SK-N-MC (cell line): ENCODE results near the gene TXNRD2.

Experiments used
- EZH2 ChIP-seq: fragments of 200-600 bp; sonication (generic); IDR thresholded peaks from one replicate; pipeline ENCODE4 v1.6.1; 2017; ENCODE audit warnings: antibody characterized with exemption
- FOXP2 ChIP-seq: optimal IDR thresholded peaks from 2 replicates; pipeline ENCODE3; 2011; ENCODE audit warnings: mild to moderate bottlenecking, moderate library complexity; ENCODE audit not compliant: insufficient read depth; ENCODE audit errors: extremely low read length, control extremely low read depth
- POLR2AphosphoS5 ChIP-seq: IDR thresholded peaks from 2 replicates; pipeline ENCODE4 v1.6.1; 2012; ENCODE audit warnings: mild to moderate bottlenecking, low read depth, low read length, borderline replicate concordance

DNA sequence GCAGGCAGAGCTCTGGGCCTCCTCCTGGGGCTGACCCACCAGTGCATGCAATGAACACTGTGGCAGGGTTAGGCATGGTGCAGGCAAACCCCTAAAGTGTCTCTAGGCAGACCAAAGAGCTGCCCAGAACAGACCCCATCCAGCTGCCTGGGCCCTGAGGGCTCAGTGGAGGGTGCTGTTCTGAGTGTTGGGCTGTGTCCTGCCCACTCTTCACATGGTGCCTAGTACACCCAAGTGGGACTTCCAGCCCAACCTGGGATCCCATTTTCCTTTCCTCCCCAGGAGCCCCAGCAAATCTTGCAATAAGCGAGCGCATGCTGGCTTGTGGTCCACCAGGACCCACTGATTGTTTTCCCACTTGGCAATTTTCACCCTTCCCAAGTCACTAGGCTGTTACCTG, 48.6 kb upstream of the TXNRD2 start:
- TF ChIP-seq POLR2AphosphoS5: no peak
- no peak for TF ChIP-seq EZH2
- no peak for TF ChIP-seq FOXP2
